ENCODE results near the gene RGS6. TPM values are rescaled to one million over a fixed set of nuclear protein-coding genes. Genes with fewer than 3 reads are reported as not detected.

The RGS6 gene
- total and polyA plus RNA-seq, 2 donors (not counting 1 experiment from before 2014, with no cell fraction given): not detected

- Histone ChIP-seq H3K9ac (ENCODE audit: insufficient read depth, low read length) (no peak overlapping the region), H3K27ac (ENCODE audit: insufficient read depth, low read length) (no peak overlapping the region), H3K4me1 (ENCODE audit: control insufficient read depth, extremely low read depth, insufficient read depth, low read length) (no peaks in the 10 kb centered on the region), H3K4me3 (replicated peaks in 1 of 4; ENCODE audit: control extremely low read depth in 1 of 4, insufficient read depth in 1 of 4, low read depth in 3 of 4, low read length in 4 of 4) (no peak overlapping the region), H4K20me1 (ENCODE audit: control insufficient read depth, extremely low read depth, insufficient read depth, low read length) (no peaks in the 10 kb centered on the region), H2AFZ (ENCODE audit: low read length) (no peak overlapping the region), H3K4me2 (ENCODE audit: extremely low read depth, insufficient read depth, low read length) (no peak overlapping the region), H3K9me3 (ENCODE audit: control insufficient read depth, insufficient read depth, low read depth, low read length) (no peaks in the 10 kb centered on the region), H3K36me3 (ENCODE audit: control insufficient read depth, insufficient read depth, low read length) (no peaks in the 10 kb centered on the region), H3K27me3 (ENCODE audit: control insufficient read depth, insufficient read depth, low read length) (no peaks in the 10 kb centered on the region), H3K79me2 (ENCODE audit: control insufficient read depth, insufficient read depth, low read length) (no peaks in the 10 kb centered on the region)
- no peak for TF ChIP-seq EZH2 (IDR thresholded peaks at IDR 0.05; ENCODE audit: low read length, missing control alignments)
- TF ChIP-seq CTCF (conservative IDR thresholded peaks at IDR 0.05 in 1 of 2, IDR thresholded peaks at IDR 0.05 in 1 of 2; ENCODE audit: low read depth in 1 of 2, low read length in 2 of 2): no peak
- no peak for DNase-seq (ENCODE audit: low read depth in 2 of 2)
Measured at GRCh38 chr14:72565149-72565559, 632.9 kb downstream of the RGS6 start.

GRCh38 chr14:72565917-72566316 is 633.7 kb downstream of the RGS6 start:
- Histone ChIP-seq H3K9ac (ENCODE audit: insufficient read depth, low read length) (no peak overlapping the region), H3K36me3 (ENCODE audit: control insufficient read depth, insufficient read depth, low read length) (no peaks in the 10 kb centered on the region), H3K4me1 (ENCODE audit: control insufficient read depth, extremely low read depth, insufficient read depth, low read length) (no peaks in the 10 kb centered on the region), H3K4me2 (ENCODE audit: extremely low read depth, insufficient read depth, low read length) (no peak overlapping the region), H3K9me3 (ENCODE audit: control insufficient read depth, insufficient read depth, low read depth, low read length) (no peaks in the 10 kb centered on the region), H3K4me3 (replicated peaks in 1 of 4; ENCODE audit: control extremely low read depth in 1 of 4, insufficient read depth in 1 of 4, low read depth in 3 of 4, low read length in 4 of 4) (no peak overlapping the region), H2AFZ (ENCODE audit: low read length) (no peak overlapping the region), H4K20me1 (ENCODE audit: control insufficient read depth, extremely low read depth, insufficient read depth, low read length) (no peaks in the 10 kb centered on the region), H3K27ac (ENCODE audit: insufficient read depth, low read length) (no peak overlapping the region), H3K79me2 (ENCODE audit: control insufficient read depth, insufficient read depth, low read length) (no peaks in the 10 kb centered on the region), H3K27me3 (ENCODE audit: control insufficient read depth, insufficient read depth, low read length) (no peaks in the 10 kb centered on the region)
- no peak for TF ChIP-seq EZH2 (IDR thresholded peaks at IDR 0.05; ENCODE audit: low read length, missing control alignments)
- TF ChIP-seq CTCF (conservative IDR thresholded peaks at IDR 0.05 in 1 of 2, IDR thresholded peaks at IDR 0.05 in 1 of 2; ENCODE audit: low read depth in 1 of 2, low read length in 2 of 2): no peak
- no peak for DNase-seq (ENCODE audit: low read depth in 2 of 2)

GRCh38 chr14:72567226-72567625 is 635.0 kb downstream of the RGS6 start:
- Histone ChIP-seq H3K9ac (ENCODE audit: insufficient read depth, low read length) (no peak overlapping the region), H3K4me2 (ENCODE audit: extremely low read depth, insufficient read depth, low read length) (no peak overlapping the region), H3K36me3 (ENCODE audit: control insufficient read depth, insufficient read depth, low read length) (no peaks in the 10 kb centered on the region), H3K79me2 (ENCODE audit: control insufficient read depth, insufficient read depth, low read length) (no peaks in the 10 kb centered on the region), H3K27ac (ENCODE audit: insufficient read depth, low read length) (no peak overlapping the region), H3K4me1 (ENCODE audit: control insufficient read depth, extremely low read depth, insufficient read depth, low read length) (no peaks in the 10 kb centered on the region), H3K27me3 (ENCODE audit: control insufficient read depth, insufficient read depth, low read length) (no peaks in the 10 kb centered on the region), H3K4me3 (replicated peaks in 1 of 4; ENCODE audit: control extremely low read depth in 1 of 4, insufficient read depth in 1 of 4, low read depth in 3 of 4, low read length in 4 of 4) (no peak overlapping the region), H4K20me1 (ENCODE audit: control insufficient read depth, extremely low read depth, insufficient read depth, low read length) (no peaks in the 10 kb centered on the region), H2AFZ (ENCODE audit: low read length) (no peak overlapping the region), H3K9me3 (ENCODE audit: control insufficient read depth, insufficient read depth, low read depth, low read length) (no peaks in the 10 kb centered on the region)
- TF ChIP-seq EZH2 (IDR thresholded peaks at IDR 0.05; ENCODE audit: low read length, missing control alignments) (no peak), CTCF (conservative IDR thresholded peaks at IDR 0.05 in 1 of 2, IDR thresholded peaks at IDR 0.05 in 1 of 2; ENCODE audit: low read depth in 1 of 2, low read length in 2 of 2) (no peak)
- no peak for DNase-seq (ENCODE audit: low read depth in 2 of 2)

Measured in fibroblast of lung (primary cell).